NCI-H187 (cell line): ENCODE results near the gene HTRA3.
"Not testable (repeated sequence)": the region's sequence is repeated elsewhere in the genome, so short reads cannot be mapped to it uniquely, and the experiment has no call there.

Experiments used
- DNase-seq, 2 experiments: peaks; one replicate each; lab custom pipeline; 2025; lab: John Stamatoyannopoulos, UW

HTRA3 gene

DNA sequence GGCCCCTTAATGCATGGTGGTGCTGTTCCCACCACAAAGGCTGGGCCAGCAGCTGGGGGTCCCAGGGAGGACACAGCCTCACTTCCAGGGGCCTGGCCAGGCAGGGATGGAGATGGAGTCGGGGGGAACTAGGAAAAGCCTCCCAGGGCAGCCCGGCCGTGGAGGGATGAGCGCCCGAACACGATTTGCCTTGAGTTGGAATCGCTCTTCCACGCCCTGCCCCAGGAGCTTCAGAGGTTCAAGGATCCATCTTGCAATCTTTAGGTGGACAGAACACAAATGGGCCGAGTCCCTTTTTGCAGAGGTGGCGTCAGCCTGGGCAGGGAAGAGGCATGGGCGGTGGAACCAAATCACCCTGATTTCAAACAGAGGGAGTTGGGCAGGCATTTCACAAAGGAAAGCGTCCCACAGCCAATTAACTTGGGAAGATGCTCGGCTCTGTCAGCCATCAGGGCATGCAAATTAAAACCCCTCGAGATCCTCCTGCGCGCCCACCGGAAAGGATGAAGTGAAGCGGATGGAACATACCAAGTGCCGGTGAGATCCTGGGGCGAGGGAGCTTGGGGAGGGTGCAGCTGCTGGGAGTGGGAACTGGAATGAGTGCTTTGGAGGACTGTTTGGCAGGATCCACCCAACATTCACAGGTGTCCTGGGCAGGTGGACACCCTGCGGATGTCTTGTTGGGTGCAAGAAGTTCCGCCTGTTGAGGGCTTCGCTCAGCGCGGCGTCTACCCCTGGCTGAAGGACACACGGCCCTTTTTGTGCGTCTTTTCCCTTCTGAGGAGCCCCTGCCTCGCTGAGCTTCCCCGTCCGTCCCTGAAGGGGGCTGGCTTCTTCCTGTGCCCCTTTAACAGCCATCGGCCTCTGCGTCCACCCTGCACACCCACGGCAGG, 75.7 kb downstream of the HTRA3 start:
- no peak for DNase-seq

DNA sequence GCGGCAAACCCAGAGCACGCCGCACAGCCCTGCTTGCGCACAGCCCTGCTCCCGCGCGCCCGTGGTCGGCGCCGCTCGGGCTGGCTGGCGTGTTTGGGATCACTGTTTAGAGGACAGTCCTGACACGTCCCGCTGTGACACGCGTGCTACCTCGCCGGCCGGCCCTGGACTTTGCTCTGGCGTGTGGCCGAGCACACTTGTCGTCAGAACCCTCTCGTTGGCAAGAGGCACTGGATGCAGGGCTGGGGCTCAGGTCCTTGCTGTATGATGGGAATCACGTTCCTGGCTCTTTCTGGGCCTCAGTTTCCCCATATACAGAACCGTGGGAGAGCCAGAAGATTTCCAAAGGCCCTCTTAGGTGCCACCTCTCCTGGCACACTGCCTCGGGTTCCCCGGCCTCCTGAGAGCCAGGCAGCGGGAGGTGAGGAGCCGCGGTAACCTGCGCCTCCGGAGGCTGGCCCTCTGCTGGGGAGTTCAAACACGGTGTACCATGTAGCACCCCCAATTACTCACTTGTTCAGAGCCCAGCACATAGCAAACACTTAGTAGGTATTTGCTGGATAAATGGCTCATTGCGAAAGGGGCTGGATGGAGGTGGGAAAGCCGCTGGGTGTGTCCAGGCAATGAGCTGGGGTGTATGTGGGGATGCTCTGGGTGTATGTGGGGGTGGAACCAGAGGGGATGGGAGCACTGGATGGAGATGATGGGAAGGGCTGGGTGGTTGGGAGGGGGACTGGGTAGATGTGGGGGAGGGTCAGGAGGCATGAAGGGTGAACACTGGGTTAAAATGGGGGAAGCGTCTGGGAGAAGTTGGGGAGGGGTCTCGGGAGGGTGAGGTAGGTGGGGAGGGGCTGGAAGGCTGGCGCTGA, 76.6 kb downstream of the HTRA3 start:
- no peak for DNase-seq

DNA sequence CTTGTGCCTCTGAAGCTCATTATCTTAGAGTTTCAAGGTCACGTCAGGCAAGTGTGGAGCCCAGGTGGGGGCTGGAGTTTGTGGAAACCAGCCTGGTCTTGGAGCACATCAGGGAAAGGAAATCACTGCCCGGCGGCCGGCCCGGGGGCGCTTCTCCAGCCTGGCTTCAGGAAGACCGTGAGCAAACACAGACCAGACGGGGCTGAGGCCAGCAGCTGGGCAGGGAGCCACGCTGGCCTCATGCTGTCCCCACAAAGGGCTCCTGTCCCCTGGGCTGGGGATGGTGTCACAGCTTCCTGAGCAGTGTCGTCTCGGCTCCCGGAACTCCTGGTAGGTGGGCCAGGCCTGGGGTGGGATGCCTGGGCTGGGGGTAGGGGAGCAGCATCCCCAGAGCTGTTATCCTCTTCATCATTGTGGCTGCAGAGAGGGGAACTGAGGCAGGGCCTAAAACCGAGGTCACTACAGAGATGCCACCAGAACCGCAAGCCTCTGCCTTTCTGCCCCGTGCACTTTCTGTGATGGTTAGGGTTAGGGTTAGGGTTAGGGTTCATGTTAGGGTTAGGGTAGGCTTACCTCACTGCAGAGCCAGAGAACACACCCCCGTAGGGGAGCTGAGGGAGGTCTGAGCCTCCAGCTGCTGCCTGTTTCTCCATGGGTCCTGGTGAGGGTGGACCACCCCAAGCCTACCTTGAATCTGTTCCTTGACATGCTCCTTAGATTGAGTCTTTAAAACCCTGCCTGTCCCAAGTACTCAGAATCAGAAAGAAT, 77.5 kb downstream of the HTRA3 start:
- no peak for DNase-seq

DNA sequence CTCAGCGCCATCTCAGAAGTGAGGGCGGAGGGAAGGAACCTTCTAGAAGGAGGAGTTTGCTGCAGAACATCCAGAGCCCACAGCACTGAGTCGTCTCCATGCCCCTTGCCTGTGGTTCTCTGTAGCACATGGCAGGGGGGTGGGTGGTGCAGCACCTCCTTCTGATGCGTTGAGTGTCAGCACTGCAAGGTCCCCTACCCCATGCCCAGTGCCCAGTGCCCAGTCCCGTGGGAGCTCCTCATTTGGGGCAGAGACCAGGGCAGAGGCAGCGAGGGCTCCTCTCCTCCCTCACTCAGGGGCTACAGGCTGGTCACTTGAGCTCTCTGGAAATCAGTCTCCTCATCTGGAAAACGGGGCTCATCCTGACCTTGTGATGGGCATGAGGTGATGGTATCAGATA, 78.1 kb downstream of the HTRA3 start:
- no peak for DNase-seq

DNA sequence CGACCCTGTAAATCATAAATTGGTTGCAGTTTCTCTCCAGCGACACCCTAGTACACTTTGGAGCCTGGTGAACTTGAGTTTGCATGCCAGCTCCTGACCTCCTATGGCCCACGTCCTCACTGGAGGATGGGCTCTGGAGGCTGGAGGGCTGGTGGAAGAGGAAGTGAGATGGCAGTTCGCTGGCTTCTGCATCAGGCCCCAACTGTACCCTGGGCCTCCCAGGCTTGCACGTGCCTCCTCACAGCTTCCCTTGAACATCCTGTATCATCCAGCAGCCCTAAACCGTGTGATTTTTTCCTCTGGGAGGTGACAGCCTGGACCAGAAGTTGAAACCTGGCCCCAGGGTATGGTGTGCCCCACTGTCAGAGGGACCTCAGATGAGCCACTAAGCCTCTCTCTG, 78.5 kb downstream of the HTRA3 start:
- DNase-seq, result no peak

DNA sequence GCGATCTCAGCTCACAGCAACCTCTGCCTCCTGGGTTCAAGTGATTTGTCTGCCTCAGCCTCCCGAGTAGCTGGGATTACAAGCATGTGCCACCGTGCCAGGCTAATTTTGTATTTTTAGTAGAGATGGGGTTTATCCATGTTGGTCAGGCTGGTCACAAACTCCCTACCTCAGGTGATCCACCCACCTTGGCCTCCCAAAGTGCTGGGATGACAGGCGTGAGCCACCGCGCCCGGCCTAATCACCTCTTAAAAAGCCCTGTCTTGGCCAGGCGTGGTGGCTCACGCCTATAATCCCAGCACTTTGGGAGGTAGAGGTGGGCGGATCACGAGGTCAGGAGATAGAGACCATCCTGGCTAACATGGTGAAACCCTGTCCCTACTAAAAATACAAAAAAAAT, 79.7 kb downstream of the HTRA3 start:
- DNase-seq, result not testable (repeated sequence)

DNA sequence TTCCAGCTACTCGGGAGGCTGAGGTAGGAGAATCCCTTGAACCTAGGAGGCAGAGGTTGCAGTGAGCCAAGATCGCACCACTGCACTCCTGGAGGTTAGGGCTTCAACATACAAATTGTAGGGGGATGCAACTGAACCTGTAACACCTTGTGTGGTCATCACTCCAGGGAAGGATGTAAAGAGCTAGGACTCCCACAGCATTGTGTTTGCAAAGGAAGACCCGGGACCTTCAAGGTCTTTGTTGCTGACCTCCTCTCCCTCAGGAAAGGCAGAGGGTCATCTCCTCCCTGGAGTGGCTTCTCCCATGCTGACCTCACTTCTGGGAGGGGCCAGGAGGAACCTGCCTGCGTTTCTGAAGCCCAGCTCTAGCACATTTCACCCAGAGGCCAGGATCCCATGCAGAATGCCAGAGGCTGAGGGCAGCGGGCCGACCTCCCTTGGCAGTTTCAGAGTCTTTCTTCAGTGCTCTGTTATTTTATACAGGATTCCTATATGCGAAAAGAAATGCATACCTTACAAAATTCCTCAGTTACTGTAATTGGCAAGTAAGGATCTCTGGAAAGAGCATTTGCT, 80.2 kb downstream of the HTRA3 start:
- no peak for DNase-seq

DNA sequence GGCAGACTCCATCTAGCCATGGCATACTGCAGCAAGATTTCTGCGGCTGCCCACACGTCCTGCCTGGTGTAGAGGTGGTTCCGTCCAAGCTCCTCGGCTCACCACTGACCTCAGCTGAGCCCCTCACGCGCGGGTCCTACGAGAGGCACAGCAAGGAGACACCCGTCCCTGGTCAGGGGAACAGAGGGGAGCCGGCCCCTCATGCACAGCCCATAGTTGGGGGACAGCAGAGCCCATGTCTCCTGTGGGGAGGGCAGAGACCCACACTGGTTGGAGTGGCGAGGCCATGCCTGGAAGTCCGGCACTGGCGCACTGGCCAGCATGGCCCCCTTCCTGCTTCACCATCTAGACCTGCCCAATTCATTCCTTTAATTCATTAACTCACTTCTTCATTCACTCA, 80.8 kb downstream of the HTRA3 start:
- no peak for DNase-seq

DNA sequence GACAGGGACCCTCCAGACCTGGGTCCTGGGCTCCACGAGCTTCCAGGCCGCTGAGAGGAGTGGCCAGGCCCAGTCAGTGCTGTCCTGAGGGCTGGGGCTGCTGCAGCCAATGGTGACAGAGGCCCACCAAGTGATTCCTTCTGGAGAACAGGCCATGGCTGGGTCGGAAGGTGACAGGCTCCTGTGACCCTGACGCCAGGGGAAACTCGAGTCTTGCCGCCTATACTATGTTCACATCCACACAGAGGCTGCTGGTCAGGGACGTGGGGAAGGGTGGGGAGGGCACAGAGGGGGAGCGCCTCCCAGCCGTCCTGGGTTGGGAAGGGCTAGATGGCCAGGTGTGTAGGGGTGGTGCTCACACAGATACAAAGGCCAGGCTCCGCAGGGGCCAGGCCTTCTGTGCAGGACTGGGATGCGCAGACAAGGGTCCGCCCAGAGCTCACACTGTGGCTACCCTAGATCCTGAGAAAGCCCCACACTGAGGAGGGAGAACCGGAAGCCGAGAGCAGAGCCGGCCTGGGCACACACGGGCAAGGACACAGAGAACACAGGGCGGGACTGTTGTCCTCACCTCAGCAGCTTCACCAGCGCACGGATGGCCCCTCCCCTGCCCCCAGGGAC, 81.4 kb downstream of the HTRA3 start:
- no peak for DNase-seq

DNA sequence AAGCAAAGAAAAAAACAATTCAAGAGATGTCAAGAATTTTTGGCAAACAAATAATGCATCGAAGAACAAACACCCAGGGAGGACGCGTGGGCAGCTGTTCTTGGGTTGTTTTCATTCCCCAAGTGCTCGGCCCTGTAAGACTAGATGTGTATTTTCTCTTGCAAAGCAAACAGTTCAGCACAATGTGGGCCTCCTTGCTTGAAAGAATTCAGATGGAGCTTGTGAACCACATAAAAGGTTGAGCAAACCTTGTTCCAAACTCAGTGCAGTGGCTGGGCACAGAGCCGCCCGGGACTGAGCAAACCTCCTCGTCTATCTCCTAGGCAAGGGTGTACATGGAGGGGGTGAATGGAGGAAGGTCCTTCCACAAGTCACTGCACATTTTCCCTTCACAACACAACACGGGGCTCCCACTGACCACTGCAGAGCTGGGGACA, 82.4 kb downstream of the HTRA3 start:
- no peak for DNase-seq

DNA sequence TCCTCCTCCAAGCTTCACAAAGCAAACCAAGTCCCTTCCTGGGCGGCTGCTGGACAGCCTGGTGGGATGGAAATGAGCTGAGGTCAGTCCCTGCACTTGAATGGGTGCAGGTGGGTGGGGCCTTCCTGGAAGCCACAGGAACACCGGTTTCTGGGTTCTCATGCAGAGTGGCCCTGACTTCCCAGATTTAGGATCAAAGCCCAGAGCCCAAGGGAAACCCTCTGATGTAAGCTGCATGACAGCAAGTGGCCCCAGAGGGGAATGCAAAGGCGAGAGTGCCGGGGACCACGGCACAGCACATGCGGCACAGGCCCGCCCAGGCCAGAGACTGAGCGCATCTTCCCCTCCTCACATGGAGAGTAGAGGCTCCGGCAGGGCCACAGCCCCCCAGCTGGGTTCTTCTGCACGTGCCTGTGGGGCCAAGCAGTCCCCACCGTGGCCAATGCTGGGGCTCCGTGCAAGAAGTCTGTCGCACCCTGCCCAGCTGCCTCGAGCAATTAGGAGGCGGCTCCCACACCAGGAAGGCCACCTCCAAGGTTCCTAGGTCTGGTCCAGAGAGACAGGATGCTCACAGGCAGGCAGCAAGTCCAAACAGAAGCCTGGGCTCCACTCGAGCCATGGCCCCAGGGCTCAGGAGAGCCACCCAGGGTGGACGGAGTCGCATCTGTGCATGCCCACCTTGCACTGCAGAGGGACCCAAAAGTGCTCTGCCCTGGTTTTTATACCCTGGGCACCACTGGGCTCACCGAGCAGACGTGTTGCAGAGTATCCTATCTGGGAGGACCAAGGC, 83.0 kb downstream of the HTRA3 start:
- no peak for DNase-seq

DNA sequence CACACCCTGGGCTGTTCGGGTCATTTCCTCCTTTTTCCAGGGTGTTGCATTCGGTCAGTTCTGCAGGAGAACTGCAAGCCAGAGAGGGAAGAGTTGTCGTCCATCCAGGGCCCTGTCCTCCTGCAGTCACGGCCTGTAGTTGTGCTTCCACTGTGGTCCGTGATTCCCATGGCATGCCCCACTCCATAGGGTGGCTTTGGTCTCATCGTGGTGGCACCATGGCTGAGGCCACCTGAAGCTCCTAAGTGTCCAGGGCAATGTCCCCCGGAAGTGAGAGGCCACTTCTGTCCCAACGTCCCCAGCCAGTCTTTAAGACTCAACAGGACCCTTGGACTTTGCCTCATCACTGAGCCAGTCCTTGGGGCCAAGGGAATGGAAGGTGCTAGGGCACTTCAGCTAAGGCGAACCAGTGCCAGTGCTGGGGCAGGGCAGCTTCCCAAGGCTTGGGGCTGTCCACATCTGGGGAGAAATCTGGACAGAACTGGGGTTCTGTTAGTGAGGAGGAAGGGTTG, 83.7 kb downstream of the HTRA3 start:
- DNase-seq, result no peak

DNA sequence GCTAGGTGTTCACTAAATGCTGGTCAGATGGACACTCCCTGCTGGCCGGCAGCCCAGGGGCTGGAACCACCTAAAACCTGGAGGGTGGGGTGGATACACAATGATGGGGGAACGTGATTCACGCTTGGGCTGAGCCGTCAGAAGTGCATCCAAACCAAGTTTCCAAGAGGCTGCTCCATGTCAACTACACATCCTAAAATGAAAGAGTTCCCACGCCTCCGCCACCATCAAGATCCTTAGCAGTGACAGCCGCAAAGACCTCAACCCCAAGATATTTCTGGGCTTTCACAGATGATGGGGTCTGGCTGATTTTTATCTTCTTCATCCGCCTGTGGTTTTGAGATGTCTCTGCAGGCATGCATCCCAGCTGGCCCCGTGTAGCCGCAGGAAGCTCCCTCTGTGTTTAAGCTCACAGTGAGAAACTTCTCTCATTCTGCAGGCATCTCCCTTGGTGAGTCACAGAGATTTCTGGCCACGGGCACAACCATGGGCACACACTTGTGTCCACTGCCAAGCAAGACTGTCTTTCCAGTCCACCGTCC, 84.4 kb downstream of the HTRA3 start:
- no peak for DNase-seq

DNA sequence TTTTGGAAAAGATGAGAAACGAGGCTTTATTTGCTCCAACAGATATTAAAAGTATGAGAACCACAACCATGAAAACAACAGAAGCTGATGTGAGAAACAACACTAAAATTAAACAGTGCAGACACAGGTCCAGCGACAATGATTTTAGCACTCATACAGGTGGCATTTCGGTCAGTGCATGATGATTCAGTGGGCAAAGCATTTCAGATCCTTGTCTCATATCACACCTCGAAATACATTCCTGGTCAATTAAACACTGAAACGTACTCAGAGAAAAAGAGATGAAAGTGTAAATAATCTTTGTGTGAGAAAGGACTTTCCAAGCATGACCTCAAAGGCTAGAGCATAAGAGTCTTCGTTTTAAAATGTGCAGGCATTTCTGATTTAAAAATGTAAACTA, 85.8 kb downstream of the HTRA3 start:
- no peak for DNase-seq

DNA sequence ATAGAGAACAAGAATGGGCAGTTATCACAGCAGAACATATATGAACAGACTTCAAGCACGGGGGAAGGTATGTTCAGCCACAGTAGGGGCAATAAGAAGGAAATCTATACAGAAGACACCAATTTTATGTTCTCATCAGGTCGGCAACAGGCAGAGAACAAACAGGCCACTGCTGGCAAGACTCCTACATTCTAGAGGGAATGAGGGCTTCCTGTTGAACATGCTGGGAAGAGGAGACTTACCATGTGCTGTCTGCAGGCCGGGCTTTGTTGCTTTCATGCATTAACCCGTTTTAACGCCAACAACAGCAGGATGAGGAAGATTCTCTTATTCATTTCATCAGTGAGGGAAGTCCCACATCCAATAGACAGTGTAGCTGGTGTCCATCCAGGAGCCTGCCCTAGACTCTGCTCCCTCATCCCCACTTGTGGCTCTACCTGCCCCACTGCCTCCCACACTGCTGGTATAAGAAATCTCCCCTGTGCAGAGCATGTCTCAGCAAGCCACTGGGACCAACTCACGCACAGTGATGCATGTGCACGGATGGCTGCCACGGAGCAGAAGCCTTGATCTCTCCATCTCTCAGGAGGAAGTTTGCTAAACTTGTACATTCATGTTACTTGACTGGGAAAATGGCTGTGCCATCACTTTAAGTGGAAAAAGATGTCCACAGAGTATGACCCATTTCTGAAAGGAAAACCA, 86.5 kb downstream of the HTRA3 start:
- no peak for DNase-seq
